ENCODE data around the gene SHC4. TPM values are rescaled to one million over a fixed set of nuclear protein-coding genes. Genes with fewer than 3 reads are reported as not detected.

Gene SHC4
- total RNA-seq, 1 donor from 2014 or later: 4.5 TPM

GRCh38 chr15:48877630-48878595 lies 85.8 kb downstream of the SHC4 start, which contains the start of gene EID1:
Gene EID1, plus strand, starts transcription at chr15:48878134. Its CDS starts 43 bp downstream, at chr15:48878177.
- H3K36me3 Mint-ChIP-seq: peaks cover 10% of the 10 kb centered on the region
- H3K27ac Mint-ChIP-seq: peak within 1 kb of the TSS; percentile 98
- peaks cover 11% of the 10 kb centered on the region for H3K27me3 Mint-ChIP-seq
- no peaks in the 10 kb centered on the region for H3K9me3 Mint-ChIP-seq
- H3K4me3 Mint-ChIP-seq: peak within 1 kb of the TSS; percentile 100
- DNase-seq (ENCODE audit: extremely low spot score, unreplicated experiment): peak; percentile 92
- no peak for TF ChIP-seq CTCF (conservative IDR thresholded peaks at IDR 0.05)
- H3K4me1 Mint-ChIP-seq (ENCODE audit: unreplicated experiment): peaks cover 25% of the 10 kb centered on the region

- H3K36me3 Mint-ChIP-seq: peaks cover 10% of the 10 kb centered on the region
- peaks cover 12% of the 10 kb centered on the region for H3K27me3 Mint-ChIP-seq
- H3K4me3 Mint-ChIP-seq: no peak overlapping the region
- DNase-seq (ENCODE audit: extremely low spot score, unreplicated experiment): no peak
- H3K27ac Mint-ChIP-seq: no peak overlapping the region
- peaks cover 25% of the 10 kb centered on the region for H3K4me1 Mint-ChIP-seq (ENCODE audit: unreplicated experiment)
- no peak for TF ChIP-seq CTCF (conservative IDR thresholded peaks at IDR 0.05)
- H3K9me3 Mint-ChIP-seq: no peaks in the 10 kb centered on the region
Measured at GRCh38 chr15:48876057-48876456, 87.7 kb downstream of the SHC4 start.

- Mint-ChIP-seq H3K4me1 (ENCODE audit: unreplicated experiment) (peaks cover 20% of the 10 kb centered on the region), H3K36me3 (peaks cover 10% of the 10 kb centered on the region), H3K4me3 (no peak overlapping the region), H3K27me3 (peaks cover 12% of the 10 kb centered on the region), H3K27ac (no peak overlapping the region), H3K9me3 (no peaks in the 10 kb centered on the region)
- TF ChIP-seq CTCF (conservative IDR thresholded peaks at IDR 0.05): no peak
- DNase-seq (ENCODE audit: extremely low spot score, unreplicated experiment): no peak
Measured at GRCh38 chr15:48875241-48875960, 88.3 kb downstream of the SHC4 start.

- Mint-ChIP-seq H3K27me3 (peaks cover 12% of the 10 kb centered on the region), H3K4me3 (no peak overlapping the region), H3K4me1 (ENCODE audit: unreplicated experiment) (peaks cover 16% of the 10 kb centered on the region)
Measured at GRCh38 chr15:48872632-48873031, 91.1 kb downstream of the SHC4 start.

More at GRCh38 chr15:48872632-48873031, 91.1 kb downstream of the SHC4 start:
- Mint-ChIP-seq H3K9me3 (no peaks in the 10 kb centered on the region), H3K27ac (no peak overlapping the region), H3K36me3 (no peaks in the 10 kb centered on the region)
- no peak for DNase-seq (ENCODE audit: extremely low spot score, unreplicated experiment)
- TF ChIP-seq CTCF (conservative IDR thresholded peaks at IDR 0.05): no peak
